Spleen (tissue), 11 donors: ENCODE results near the gene KCNC3. TPM values are rescaled to one million over a fixed set of nuclear protein-coding genes. Genes with fewer than 3 reads are reported as not detected.

Source experiments
- DNase-seq: peaks from one replicate; pipeline ENCODE4 v3.0.0-alpha.2; 2020
- H3K27ac ChIP-seq, 8 donors: fragments of 200-600 bp; sonication (generic) in 7 of 8; 1 replicate in 4 of 8; 2 replicates in 4 of 8; pipeline versions ENCODE4 v1.5.0 to v1.8.0; 2016 to 2021; ENCODE audit warnings: inconsistent platforms in 4 of 8, mild to moderate bottlenecking in 4 of 8, moderate library complexity in 1 of 8
- H3K27me3 ChIP-seq, 7 donors: fragments of 200-600 bp; sonication (generic) in 6 of 7; replicated peaks in 1 of 7; 1 replicate in 4 of 7; 2 replicates in 3 of 7; pipeline versions ENCODE4 v1.5.0 to v1.8.0; 2016 to 2021; ENCODE audit warnings: inconsistent platforms in 3 of 7, mild to moderate bottlenecking in 1 of 7
- H3K36me3 ChIP-seq, 6 donors: fragments of 200-600 bp; sonication (generic) in 5 of 6; 1 replicate in 4 of 6; 2 replicates in 2 of 6; pipeline versions ENCODE4 v1.5.0 to v1.8.0; 2016 to 2021; ENCODE audit warnings: inconsistent platforms in 2 of 6
- H3K4me1 ChIP-seq, 6 donors: fragments of 200-600 bp; sonication (generic) in 5 of 6; 1 replicate in 3 of 6; 2 replicates in 3 of 6; pipeline versions ENCODE4 v1.5.0 to v1.8.0; 2016 to 2021; ENCODE audit warnings: inconsistent platforms in 3 of 6
- H3K4me3 ChIP-seq, 8 donors: fragments of 200-600 bp; sonication (generic) in 7 of 8; 1 replicate in 4 of 8; 2 replicates in 4 of 8; pipeline versions ENCODE4 v1.5.0 to v1.8.0; 2016 to 2021; ENCODE audit warnings: inconsistent platforms in 4 of 8, mild to moderate bottlenecking in 4 of 8, moderate library complexity in 2 of 8
- H3K9me3 ChIP-seq, 8 donors: fragments of 200-600 bp; sonication (generic) in 7 of 8; 1 replicate in 4 of 8; 2 replicates in 4 of 8; pipeline versions ENCODE4 v1.5.0 to v1.8.0; 2016 to 2021; ENCODE audit warnings: inconsistent platforms in 4 of 8
- CTCF ChIP-seq, 11 experiments: fragments of 200-600 bp in 7 of 11; fragments of 450-650 bp in 4 of 11; sonication (generic) in 4 of 11; IDR thresholded peaks in 8 of 11; conservative IDR thresholded peaks in 3 of 11; 1 replicate in 7 of 11; 2 replicates in 4 of 11; pipeline versions ENCODE4 v1.4.0 to v1.8.0; 2016 to 2021; ENCODE audit warnings: antibody characterized with exemption in 11 of 11, inconsistent platforms in 4 of 11, mild to moderate bottlenecking in 1 of 11
- POLR2A ChIP-seq, 3 donors: fragments of 450-650 bp; IDR thresholded peaks; one replicate each; pipeline ENCODE4 v1.5.1; 2017; ENCODE audit warnings: antibody characterized with exemption in 3 of 3, mild to moderate bottlenecking in 1 of 3
- POLR2AphosphoS5 ChIP-seq, 3 donors: sonication (generic); formaldehyde crosslinking; IDR thresholded peaks; one replicate each; pipeline ENCODE4 v1.5.1; 2017; ENCODE audit warnings: antibody characterized with exemption in 3 of 3
- WGBS, 5 donors: extraction: QIAGEN DNeasy Blood & Tissue Kit in 3 of 5; methylation state at CpG; one replicate each; pipeline versions ENCODE4 v1.1.5 to v1.1.7; 2013 to 2018; 5-methylcytosine and 5-hydroxymethylcytosine counted together
- intact Hi-C: fragments of 100-400 bp; cut with DNase I; formaldehyde crosslinking; loops from one replicate; pipeline ENCODE4 v1.15.0; 2023; ENCODE audit warnings: low total_unique reads
- polyA plus RNA-seq, 3 donors: library from polyadenylated mRNA; stranded (reverse); fragments of 200-250 nt; gene quantifications; one replicate each; pipeline ENCODE4 v1.2.1, GENCODE V29; 2013
- total RNA-seq, 7 donors: library from RNA; depleted of rRNA in 3 of 7; stranded (reverse); fragments of >200 nt in 3 of 7; fragmentation: NEBNext Ultra II Directional in 4 of 7; extraction: Animal tissue kit (Norgen Biotek cat#: 25700) in 4 of 7; gene quantifications; one replicate each; pipeline versions ENCODE4 v1.1.0 to v1.2.1, GENCODE V29; 2016 to 2021
- donor health status: healthy with polysubstance abuse.
- donor health status: DM: no; HTN: no; CAD: no; lungs with moderate emphysema.
- donor health status: DM: no; HTN: no; CAD: no.
- donor health status: Bipolar disorder and iron deficiency.
- donor health status: healthy.
- donor health status: DM: no; HTN: no; CAD: no.
- donor health status: DM: yes; HTN: yes; CAD: no.

The KCNC3 gene
- total and polyA plus RNA-seq, 10 donors, result 0.72 to 20.8 (median 5.2) TPM

GRCh38 chr19:50300814-50301606 is 28.2 kb downstream of the KCNC3 start:
- Histone ChIP-seq H3K4me1 (no peaks in the 10 kb centered on the region), H3K27ac (no peak overlapping the region), H3K9me3 (peaks cover 0 to 17% (median 8%) of the 10 kb centered on the region in 8 donors), H3K4me3 (no peak overlapping the region), H3K27me3 (peaks cover 0 to 24% (median 0%) of the 10 kb centered on the region in 7 donors), H3K36me3 (no peaks in the 10 kb centered on the region)
- TF ChIP-seq POLR2AphosphoS5 (IDR thresholded peaks at IDR 0.05) (no peak), CTCF (IDR thresholded peaks at IDR 0.05 in 8 of 11, conservative IDR thresholded peaks at IDR 0.05 in 3 of 11) (no peak), POLR2A (IDR thresholded peaks at IDR 0.05) (no peak)
- intact Hi-C loops, result no loop called here
- no peak for DNase-seq
- 50 to 63% (median 58%) methylated on average over 10 of the region's 10 CpGs for WGBS, 5 donors

GRCh38 chr19:50300051-50300450 is 29.1 kb downstream of the KCNC3 start:
- no peak overlapping the region for H3K27ac ChIP-seq
- no peak for DNase-seq
- H3K9me3 ChIP-seq, result peaks cover 0 to 17% (median 8%) of the 10 kb centered on the region in 8 donors
- H3K4me3 ChIP-seq, result no peak overlapping the region
- H3K36me3 ChIP-seq, result no peaks in the 10 kb centered on the region
- intact Hi-C loops, result no loop called here
- 27 to 43% (median 39%) methylated on average over 2 of the region's 2 CpGs for WGBS, 5 donors
- H3K4me1 ChIP-seq, result no peaks in the 10 kb centered on the region
- peaks cover 0 to 15% (median 0%) of the 10 kb centered on the region in 7 donors for H3K27me3 ChIP-seq
- TF ChIP-seq CTCF (IDR thresholded peaks at IDR 0.05 in 8 of 11, conservative IDR thresholded peaks at IDR 0.05 in 3 of 11) (no peak), POLR2AphosphoS5 (IDR thresholded peaks at IDR 0.05) (no peak), POLR2A (IDR thresholded peaks at IDR 0.05) (no peak)

GRCh38 chr19:50293263-50294004 is 35.7 kb downstream of the KCNC3 start:
- 65 to 72% (median 71%) methylated on average over 14 of the region's 14 CpGs for WGBS, 5 donors
- intact Hi-C loops, result no loop called here
- Histone ChIP-seq H3K9me3 (peaks cover 0 to 18% (median 10%) of the 10 kb centered on the region in 8 donors), H3K36me3 (no peaks in the 10 kb centered on the region), H3K4me1 (no peaks in the 10 kb centered on the region), H3K27ac (no peak overlapping the region), H3K27me3 (peaks cover 0 to 49% (median 0%) of the 10 kb centered on the region in 7 donors), H3K4me3 (no peak overlapping the region)
- no peak for TF ChIP-seq POLR2AphosphoS5 (IDR thresholded peaks at IDR 0.05)
- TF ChIP-seq POLR2A (IDR thresholded peaks at IDR 0.05), result no peak
- no peak for TF ChIP-seq CTCF (IDR thresholded peaks at IDR 0.05 in 8 of 11, conservative IDR thresholded peaks at IDR 0.05 in 3 of 11)
- DNase-seq, result no peak
